MV-4-11 (cell line): Measurements from ENCODE around the gene CMIP.

ENCODE experiments used
- DNase-seq: peaks from one replicate; lab custom pipeline; 2025; lab: John Stamatoyannopoulos, UW

CMIP gene

GRCh38 chr16:81462683-81463082 is 18.1 kb downstream of the CMIP start:
- DNase-seq, result no peak

GRCh38 chr16:81463296-81463890 is 18.8 kb downstream of the CMIP start:
- no peak for DNase-seq

GRCh38 chr16:81464279-81464678 is 19.7 kb downstream of the CMIP start:
- DNase-seq, result no peak

GRCh38 chr16:81465375-81465943 is 20.9 kb downstream of the CMIP start:
- DNase-seq, result no peak

GRCh38 chr16:81466356-81466980 is 21.9 kb downstream of the CMIP start:
- DNase-seq, result peak; percentile 23

GRCh38 chr16:81467072-81467471 is 22.5 kb downstream of the CMIP start:
- no peak for DNase-seq

GRCh38 chr16:81467815-81468214 is 23.2 kb downstream of the CMIP start:
- DNase-seq, result no peak

- no peak for DNase-seq
Observed at GRCh38 chr16:81468269-81468902, 23.8 kb downstream of the CMIP start.

- DNase-seq, result no peak
Observed at GRCh38 chr16:81469183-81469677, 24.6 kb downstream of the CMIP start.

- DNase-seq, result peak; percentile 97
Observed at GRCh38 chr16:81469710-81470535, 25.3 kb downstream of the CMIP start.

GRCh38 chr16:81470796-81471636 is 26.4 kb downstream of the CMIP start:
- DNase-seq, result no peak

GRCh38 chr16:81471882-81472281 is 27.3 kb downstream of the CMIP start:
- no peak for DNase-seq

- no peak for DNase-seq
Observed at GRCh38 chr16:81472391-81472790, 27.8 kb downstream of the CMIP start.

GRCh38 chr16:81473066-81473488 is 28.5 kb downstream of the CMIP start:
- DNase-seq, result no peak

- DNase-seq, result no peak
Observed at GRCh38 chr16:81473558-81473957, 28.9 kb downstream of the CMIP start.

- no peak for DNase-seq
Observed at GRCh38 chr16:81473969-81474959, 29.7 kb downstream of the CMIP start.

GRCh38 chr16:81477697-81478693 is 33.4 kb downstream of the CMIP start:
- peak; percentile 31 for DNase-seq

GRCh38 chr16:81478876-81479511 is 34.4 kb downstream of the CMIP start:
- DNase-seq, result peak; percentile 94
